Left ventricle myocardium inferior (tissue), 1 donor: ENCODE measurements around the gene MRPL51. TPM values are rescaled to one million over a fixed set of nuclear protein-coding genes. Genes with fewer than 3 reads are reported as not detected.
A peak's percentile ranks its signal among the peaks of the same experiment; 100 is the strongest.
"Not testable (repeated sequence)": the region's sequence is repeated elsewhere in the genome, so short reads cannot be mapped to it uniquely, and the experiment has no call there.

ENCODE experiments used
- DNase-seq: peaks from one replicate; pipeline ENCODE4 v3.0.0-alpha.2; 2020
- H3K27ac ChIP-seq: fragments of 200-600 bp; replicated peaks from 2 replicates; pipeline ENCODE4 v1.8.0; 2021
- H3K27me3 ChIP-seq: fragments of 200-600 bp; 2 replicates; pipeline ENCODE4 v1.8.0; 2021; ENCODE audit warnings: low read depth
- H3K36me3 ChIP-seq: fragments of 200-600 bp; 2 replicates; pipeline ENCODE4 v1.8.0; 2021
- H3K4me1 ChIP-seq: fragments of 200-600 bp; 2 replicates; pipeline ENCODE4 v1.8.0; 2021
- H3K4me3 ChIP-seq: fragments of 200-600 bp; 2 replicates; pipeline ENCODE4 v1.8.0; 2021; ENCODE audit warnings: mild to moderate bottlenecking, moderate library complexity
- H3K9me3 ChIP-seq: fragments of 200-600 bp; replicated peaks from 2 replicates; pipeline ENCODE4 v1.8.0; 2021
- CTCF ChIP-seq: fragments of 200-600 bp; IDR thresholded peaks from 2 replicates; pipeline ENCODE4 v1.8.0; 2021; ENCODE audit warnings: antibody characterized with exemption, mild to moderate bottlenecking, borderline replicate concordance
- intact Hi-C: fragments of 100-400 bp; cut with micrococcal nuclease; formaldehyde crosslinking; loops from one replicate; pipeline ENCODE4 v1.11.0; 2022
- total RNA-seq: library from RNA; stranded (reverse); fragmentation: NEBNext Ultra II Directional; extraction: Animal tissue kit (Norgen Biotek cat#: 25700); gene quantifications from one replicate; pipeline ENCODE4 v1.2.1, GENCODE V29; 2021
- donor health status: DM: no; HTN: yes; CAD: no; lungs with severe emphysema.

The MRPL51 gene
- total RNA-seq, 1 donor from 2014 or later: 235 TPM

- Histone ChIP-seq H3K4me3 (peak within 1 kb of the TSS; percentile 98), H3K27me3 (no peaks in the 10 kb centered on the region), H3K36me3 (peaks cover 30% of the 10 kb centered on the region), H3K27ac (peak within 1 kb of the TSS; percentile 100), H3K9me3 (no peaks in the 10 kb centered on the region), H3K4me1 (peaks cover 37% of the 10 kb centered on the region)
- DNase-seq: peak; percentile 95
- peak; percentile 64 for TF ChIP-seq CTCF
- intact Hi-C loops: no loop called here
These were observed 615 bp upstream of the MRPL51 start, which contains the start of gene NCAPD2 for GRCh38 chr12:6493497-6494257. NCAPD2 (plus strand) TSS chr12:6494102; CDS start chr12:6495099, 997 bp downstream.

- Histone ChIP-seq H3K36me3 (peaks cover 11% of the 10 kb centered on the region), H3K4me1 (peaks cover 35% of the 10 kb centered on the region)
- H3K4me3 ChIP-seq, intact Hi-C loops, H3K9me3 ChIP-seq, DNase-seq, H3K27ac ChIP-seq, H3K27me3 ChIP-seq: not testable (repeated sequence)
These were observed 2.4 kb downstream of the MRPL51 start for GRCh38 chr12:6490673-6491072.

DNA sequence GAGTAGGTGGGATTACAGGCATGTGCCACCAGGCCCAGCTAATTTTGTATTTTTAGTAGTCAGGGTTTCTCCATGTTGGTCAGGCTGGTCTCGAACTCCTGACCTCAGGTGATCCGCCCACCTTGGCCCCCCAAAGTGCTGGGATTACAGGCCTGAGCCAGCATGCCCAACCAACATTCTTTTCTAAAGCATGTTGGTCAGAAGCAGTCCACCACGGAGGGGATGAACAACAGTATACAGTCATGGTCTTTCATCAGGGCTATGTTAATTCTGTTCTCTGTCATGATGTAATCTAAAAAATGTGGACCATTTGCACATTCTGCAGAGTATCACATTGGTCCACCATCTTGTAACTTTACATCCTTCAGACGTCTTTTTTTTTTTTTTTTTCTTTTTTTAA, 3.6 kb downstream of the MRPL51 start:
- intact Hi-C loops: no loop called here
- peaks cover 11% of the 10 kb centered on the region for H3K36me3 ChIP-seq
- DNase-seq: no peak
- no peaks in the 10 kb centered on the region for H3K27me3 ChIP-seq
- TF ChIP-seq CTCF: no peak
- H3K9me3 ChIP-seq: no peaks in the 10 kb centered on the region
- H3K4me3 ChIP-seq: no peak overlapping the region
- peaks cover 23% of the 10 kb centered on the region for H3K4me1 ChIP-seq
- no peak overlapping the region for H3K27ac ChIP-seq

GRCh38 chr12:6488240-6488639, 4.8 kb downstream of the MRPL51 start:
- Histone ChIP-seq H3K27ac (no peak overlapping the region), H3K36me3 (peaks cover 11% of the 10 kb centered on the region), H3K9me3 (no peaks in the 10 kb centered on the region), H3K4me1 (peaks cover 13% of the 10 kb centered on the region), H3K27me3 (no peaks in the 10 kb centered on the region), H3K4me3 (no peak overlapping the region)
- intact Hi-C loops: no loop called here
- no peak for TF ChIP-seq CTCF
- no peak for DNase-seq

DNA sequence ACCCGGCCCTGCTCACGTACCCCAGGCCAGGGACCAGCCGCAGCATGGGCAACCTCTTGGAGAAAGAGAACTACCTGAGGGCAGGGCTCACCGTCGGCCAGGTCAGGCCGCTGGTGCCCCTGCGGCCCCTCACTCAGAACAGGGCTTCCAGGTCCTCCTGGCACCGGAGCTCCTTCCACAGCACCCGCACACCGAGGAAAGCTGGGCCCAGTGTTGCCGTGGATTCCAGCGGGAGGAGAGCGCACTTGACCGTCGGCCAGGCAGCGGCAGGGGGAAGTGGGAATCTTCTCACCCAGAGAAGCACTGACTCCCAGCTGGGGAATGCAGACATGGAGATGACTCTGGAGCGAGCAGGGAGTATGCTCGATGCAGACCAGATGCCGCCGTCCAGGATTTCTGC, 14.6 kb downstream of the MRPL51 start:
- Histone ChIP-seq H3K4me1 (no peaks in the 10 kb centered on the region), H3K9me3 (no peaks in the 10 kb centered on the region), H3K27ac (no peak overlapping the region), H3K4me3 (no peak overlapping the region), H3K36me3 (no peaks in the 10 kb centered on the region), H3K27me3 (no peaks in the 10 kb centered on the region)
- intact Hi-C loops: no loop called here
- no peak for TF ChIP-seq CTCF
- no peak for DNase-seq

GRCh38 chr12:6477601-6478377, 15.3 kb downstream of the MRPL51 start:
- H3K36me3 ChIP-seq, H3K27me3 ChIP-seq, H3K27ac ChIP-seq, H3K4me1 ChIP-seq, DNase-seq, H3K9me3 ChIP-seq, H3K4me3 ChIP-seq, intact Hi-C loops: not testable (repeated sequence)
